Right lobe of liver (tissue), 6 donors: ENCODE measurements around the gene ERC1. TPM values are rescaled to one million over a fixed set of nuclear protein-coding genes. Genes with fewer than 3 reads are reported as not detected.

Source experiments
- ATAC-seq, 4 donors: fragments of 200-7000 bp; cut with Tn5 transposase; one replicate each; pipeline ENCODE4 v1.9.1; 2020; ENCODE audit warnings: mild to moderate bottlenecking in 4 of 4, moderate library complexity in 4 of 4
- DNase-seq, 3 donors: peaks; one replicate each; pipeline ENCODE4 v3.0.0-alpha.2; 2020
- H3K27ac ChIP-seq, 3 donors: fragments of 200-600 bp; one replicate each; pipeline ENCODE4 v1.8.0; 2022
- H3K27me3 ChIP-seq, 2 donors: fragments of 200-600 bp; one replicate each; pipeline ENCODE4 v1.8.0; 2022
- H3K36me3 ChIP-seq, 4 donors: fragments of 200-600 bp; sonication (generic) in 1 of 4; one replicate each; pipeline versions ENCODE4 v1.5.1 to v1.8.0; 2017 to 2022; ENCODE audit warnings: control low read depth in 1 of 4
- H3K4me1 ChIP-seq, 4 donors: fragments of 200-600 bp; sonication (generic) in 1 of 4; one replicate each; pipeline versions ENCODE4 v1.5.1 to v1.8.0; 2017 to 2022; ENCODE audit warnings: control low read depth in 1 of 4
- H3K4me3 ChIP-seq, 3 donors: fragments of 200-600 bp; one replicate each; pipeline ENCODE4 v1.8.0; 2022
- H3K9me3 ChIP-seq, 4 donors: fragments of 200-600 bp; sonication (generic) in 1 of 4; one replicate each; pipeline versions ENCODE4 v1.5.1 to v1.8.0; 2017 to 2022; ENCODE audit warnings: control low read depth in 1 of 4
- CTCF ChIP-seq, 4 donors: fragments of 200-600 bp in 3 of 4; fragments of 450-650 bp in 1 of 4; IDR thresholded peaks; one replicate each; pipeline versions ENCODE4 v1.5.1 to v1.8.0; 2016 to 2022; ENCODE audit warnings: antibody characterized with exemption in 4 of 4, mild to moderate bottlenecking in 2 of 4
- POLR2A ChIP-seq: fragments of 450-650 bp; IDR thresholded peaks from one replicate; pipeline ENCODE4 v1.6.1; 2017; ENCODE audit warnings: antibody characterized with exemption, mild to moderate bottlenecking
- WGBS: methylation state at CpG from one replicate; pipeline ENCODE4 v1.1.6; 2018; ENCODE audit warnings: low coverage, low lambda C conversion rate; ENCODE audit not compliant: insufficient coverage; ENCODE audit errors: missing lambda C conversion rate; 5-methylcytosine and 5-hydroxymethylcytosine counted together
- intact Hi-C, 2 donors: fragments of 100-400 bp; cut with DNase I; formaldehyde crosslinking; loops; one replicate each; pipeline versions ENCODE4 v1.11.2 to v1.14.1; 2022
- total RNA-seq, 6 experiments: library from RNA; depleted of rRNA in 2 of 6; stranded (reverse); fragments of >200 nt in 2 of 6; fragmentation: NEBNext Ultra II Directional in 3 of 6; extraction: Animal tissue kit (Norgen Biotek cat#: 25700) in 3 of 6; gene quantifications; one replicate each; pipeline versions ENCODE4 v1.1.0 to v1.2.4, GENCODE V29; 2016 to 2023
- donor health status: DM: no; HTN: yes; CAD: no.
- donor health status: DM: no; HTN: no; CAD: no.
- donor health status: DM: no; HTN: no; CAD: no.
- donor health status: DM: no; HTN: yes; CAD: no.
- donor health status: DM: no; HTN: yes; CAD: no.

The ERC1 gene
- total RNA-seq, 6 experiments from 2014 or later: 24.8 to 30.8 (median 28.6) TPM

DNA sequence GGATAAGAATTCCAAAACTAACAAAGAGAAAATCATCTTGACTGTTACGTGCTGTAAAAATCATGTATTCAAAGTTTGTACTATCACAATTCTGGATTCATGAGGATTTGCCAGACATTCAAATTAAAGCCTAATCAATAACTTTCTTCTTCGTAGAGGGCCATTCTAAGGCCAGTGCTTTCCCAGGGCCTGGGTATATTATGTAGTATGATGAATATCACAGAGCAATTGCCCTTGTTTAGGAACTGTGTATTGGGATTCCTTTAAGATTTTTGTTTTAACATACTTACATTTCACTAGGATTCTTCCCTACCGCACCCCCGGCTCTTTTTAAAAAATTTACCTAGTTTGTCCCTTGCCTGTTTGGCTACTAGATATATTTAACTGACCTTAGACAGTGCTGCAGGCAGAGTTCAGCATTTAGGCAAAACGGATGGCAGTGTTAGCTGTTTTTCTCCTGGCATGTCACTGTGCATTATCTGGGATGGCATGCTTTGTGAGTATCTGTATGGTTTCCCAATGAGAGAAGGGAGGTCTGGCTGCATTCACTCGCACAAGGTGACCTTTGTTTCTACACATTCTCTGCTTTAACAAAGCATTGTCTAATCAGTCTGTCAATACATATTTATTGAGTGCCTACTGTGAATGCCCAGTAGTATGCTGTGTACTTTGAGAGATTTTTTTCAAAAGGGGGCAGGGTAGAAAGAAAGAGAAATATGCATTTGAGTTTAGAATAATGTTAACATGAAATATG is 63.3 kb downstream of the ERC1 start:
- ATAC-seq (peak; percentile 92 to 94 (median 92)), DNase-seq (peak in 1 of 3 donors; percentile 56)
- WGBS: 26% methylated on average over 6 of the region's 6 CpGs
- no peak overlapping the region for H3K4me3 ChIP-seq
- H3K36me3 ChIP-seq: no peaks in the 10 kb centered on the region
- no peaks in the 10 kb centered on the region for H3K27me3 ChIP-seq
- peak overlapping the region in 2 of 3 donors; percentile 8 to 50 for H3K27ac ChIP-seq
- intact Hi-C loops: no loop called here
- H3K9me3 ChIP-seq: no peaks in the 10 kb centered on the region
- H3K4me1 ChIP-seq: peaks cover 0 to 27% (median 4%) of the 10 kb centered on the region in 4 donors
- TF ChIP-seq POLR2A: no peak
- no peak for TF ChIP-seq CTCF (IDR thresholded peaks at IDR 0.05)

DNA sequence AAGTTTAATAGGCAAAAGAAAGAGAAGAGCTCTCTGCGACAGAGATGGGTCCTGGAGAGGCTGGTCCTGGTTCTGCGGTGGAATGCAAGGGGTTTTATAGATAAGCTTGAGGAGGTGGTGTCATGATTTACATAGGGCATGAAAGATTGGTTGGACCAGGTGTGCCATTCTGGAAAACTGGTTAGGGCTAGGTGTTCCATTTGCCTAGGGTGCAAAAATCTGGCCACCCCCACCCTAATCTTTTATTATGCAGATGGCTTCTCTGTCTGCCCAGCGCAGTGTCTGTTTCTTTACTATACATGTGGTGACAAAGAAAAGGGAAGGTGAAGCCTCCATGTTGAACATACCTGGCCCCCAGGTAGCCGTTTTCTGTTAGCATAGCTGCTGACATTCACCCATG is 65.4 kb downstream of the ERC1 start:
- Histone ChIP-seq H3K27me3 (no peaks in the 10 kb centered on the region), H3K36me3 (no peaks in the 10 kb centered on the region), H3K27ac (no peak overlapping the region), H3K9me3 (no peaks in the 10 kb centered on the region), H3K4me1 (peaks cover 0 to 33% (median 4%) of the 10 kb centered on the region in 4 donors), H3K4me3 (no peak overlapping the region)
- TF ChIP-seq CTCF (IDR thresholded peaks at IDR 0.05) (no peak), POLR2A (no peak)
- WGBS: 92% methylated on average over 3 of the region's 4 CpGs
- intact Hi-C loops: no loop called here
- no peak for ATAC-seq
- DNase-seq: no peak

GRCh38 chr12:1058423-1058822 is 67.4 kb downstream of the ERC1 start:
- H3K4me3 ChIP-seq: no peak overlapping the region
- no peak overlapping the region for H3K27ac ChIP-seq
- intact Hi-C loops: no loop called here
- no peaks in the 10 kb centered on the region for H3K36me3 ChIP-seq
- H3K27me3 ChIP-seq: no peaks in the 10 kb centered on the region
- WGBS: 100% methylated on average over 1 of the region's 2 CpGs
- H3K4me1 ChIP-seq: peaks cover 0 to 30% (median 4%) of the 10 kb centered on the region in 4 donors
- TF ChIP-seq POLR2A: no peak
- no peak for TF ChIP-seq CTCF (IDR thresholded peaks at IDR 0.05)
- DNase-seq (no peak), ATAC-seq (no peak)
- no peaks in the 10 kb centered on the region for H3K9me3 ChIP-seq

- peaks cover 0 to 7% (median 2%) of the 10 kb centered on the region in 4 donors for H3K9me3 ChIP-seq
- H3K4me1 ChIP-seq: peaks cover 0 to 23% (median 4%) of the 10 kb centered on the region in 4 donors
- H3K4me3 ChIP-seq: no peak overlapping the region
- ATAC-seq (peak in 2 of 4 donors; percentile 34 to 60), DNase-seq (no peak)
- intact Hi-C loops: no loop called here
- no peak overlapping the region for H3K27ac ChIP-seq
- H3K27me3 ChIP-seq: no peaks in the 10 kb centered on the region
- H3K36me3 ChIP-seq: no peaks in the 10 kb centered on the region
- TF ChIP-seq CTCF (IDR thresholded peaks at IDR 0.05): no peak
- no peak for TF ChIP-seq POLR2A
Measured at GRCh38 chr12:1059162-1059561, 68.1 kb downstream of the ERC1 start.
